NCI-H1417 (cell line): ENCODE measurements around the gene PIK3C2B.

Experiments
- DNase-seq, 3 experiments: peaks; one replicate each; lab custom pipeline; 2025; lab: John Stamatoyannopoulos, UW

Gene PIK3C2B

GRCh38 chr1:204479387-204480136 lies 15.0 kb downstream of the PIK3C2B start:
- no peak for DNase-seq

- no peak for DNase-seq
Measured at GRCh38 chr1:204478921-204479320, 15.7 kb downstream of the PIK3C2B start.

GRCh38 chr1:204478172-204478899 lies 16.3 kb downstream of the PIK3C2B start:
- no peak for DNase-seq

GRCh38 chr1:204477036-204477740 lies 17.4 kb downstream of the PIK3C2B start:
- DNase-seq = no peak

- DNase-seq = no peak
Measured at GRCh38 chr1:204476563-204476962, 18.0 kb downstream of the PIK3C2B start.

GRCh38 chr1:204475656-204476432 lies 18.8 kb downstream of the PIK3C2B start:
- no peak for DNase-seq

- DNase-seq = no peak
Measured at GRCh38 chr1:204473400-204473965, 21.1 kb downstream of the PIK3C2B start.

GRCh38 chr1:204472660-204473059 lies 21.9 kb downstream of the PIK3C2B start:
- DNase-seq = no peak

GRCh38 chr1:204471687-204472086 lies 22.9 kb downstream of the PIK3C2B start:
- DNase-seq = no peak

- no peak for DNase-seq
Measured at GRCh38 chr1:204469304-204469703, 25.3 kb downstream of the PIK3C2B start.

GRCh38 chr1:204468766-204469302 lies 25.8 kb downstream of the PIK3C2B start:
- no peak for DNase-seq

GRCh38 chr1:204468206-204468605 lies 26.4 kb downstream of the PIK3C2B start:
- DNase-seq = no peak

GRCh38 chr1:204466416-204467405 lies 27.9 kb downstream of the PIK3C2B start:
- no peak for DNase-seq

- DNase-seq = no peak
Measured at GRCh38 chr1:204465546-204466415, 28.8 kb downstream of the PIK3C2B start.

- no peak for DNase-seq
Measured at GRCh38 chr1:204464701-204465100, 29.9 kb downstream of the PIK3C2B start.

- DNase-seq = no peak
Measured at GRCh38 chr1:204464187-204464631, 30.4 kb downstream of the PIK3C2B start.

GRCh38 chr1:204463125-204464060 lies 31.2 kb downstream of the PIK3C2B start:
- no peak for DNase-seq

- no peak for DNase-seq
Measured at GRCh38 chr1:204462229-204462561, 32.4 kb downstream of the PIK3C2B start.
